Measurements from ENCODE around the gene LARP4B. TPM values are rescaled to one million over a fixed set of nuclear protein-coding genes. Genes with fewer than 3 reads are reported as not detected.

The LARP4B gene
- polyA plus RNA-seq, 1 of the 3 experiments (the other 2 are of a cell fraction) = 23.3 TPM

DNA sequence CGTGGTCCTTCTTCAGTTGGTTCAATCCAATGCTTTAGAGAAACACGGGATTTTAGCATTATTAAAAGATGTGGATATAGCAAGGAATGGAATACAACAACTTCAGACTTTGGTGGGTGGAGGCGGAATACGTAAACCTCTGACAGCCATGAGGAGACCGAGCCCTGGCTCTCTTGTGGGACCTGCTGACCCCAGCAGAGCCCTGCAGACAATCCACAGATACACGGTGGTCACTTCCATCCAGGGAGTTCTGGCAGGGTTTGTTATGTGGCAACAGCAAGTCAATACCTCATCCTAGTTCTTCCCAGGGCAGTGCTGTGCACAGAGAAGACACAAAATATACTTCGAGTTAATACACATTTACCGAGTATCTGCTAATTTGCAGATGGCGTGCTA lies 123.5 kb downstream of the LARP4B start:
- H3F3A ChIP-seq (replicated peaks; ENCODE audit: insufficient read depth) = peaks cover 5% of the 10 kb centered on the region
- H4K20me1 ChIP-seq (ENCODE audit: insufficient read depth) = no peaks in the 10 kb centered on the region
- DNase-seq = no peak
- POLR2A ChIA-PET = no interaction called here
- no peaks in the 10 kb centered on the region for H3K27me3 ChIP-seq (ENCODE audit: insufficient read depth)
- CTCF ChIA-PET = no interaction called here
- H2AFZ ChIP-seq (ENCODE audit: low read depth) = no peak overlapping the region
- H3K9me2 ChIP-seq = no peaks in the 10 kb centered on the region
- H3K4me2 ChIP-seq = no peak overlapping the region
- H3K9ac ChIP-seq = no peak overlapping the region
- H3K9me3 ChIP-seq = no peaks in the 10 kb centered on the region
- no peak overlapping the region for H3K4me3 ChIP-seq (ENCODE audit: low read depth in 2 of 2, low read length in 1 of 2)
- H3K79me2 ChIP-seq (ENCODE audit: insufficient read depth) = no peaks in the 10 kb centered on the region; the same call in 1 of the 2 replicates
- TF ChIP-seq MXI1 (IDR thresholded peaks at IDR 0.05; ENCODE audit: low read depth, low read length) (no peak), EP300 (IDR thresholded peaks at IDR 0.05; ENCODE audit: borderline replicate concordance in 1 of 2, low read depth in 1 of 2, low read length in 1 of 2) (no peak), MEF2A (IDR thresholded peaks at IDR 0.05; ENCODE audit: borderline replicate concordance, low read depth) (no peak), FOSL2 (IDR thresholded peaks at IDR 0.05; ENCODE audit: borderline replicate concordance, low read depth) (no peak)
- TF ChIP-seq, protein P1, sequence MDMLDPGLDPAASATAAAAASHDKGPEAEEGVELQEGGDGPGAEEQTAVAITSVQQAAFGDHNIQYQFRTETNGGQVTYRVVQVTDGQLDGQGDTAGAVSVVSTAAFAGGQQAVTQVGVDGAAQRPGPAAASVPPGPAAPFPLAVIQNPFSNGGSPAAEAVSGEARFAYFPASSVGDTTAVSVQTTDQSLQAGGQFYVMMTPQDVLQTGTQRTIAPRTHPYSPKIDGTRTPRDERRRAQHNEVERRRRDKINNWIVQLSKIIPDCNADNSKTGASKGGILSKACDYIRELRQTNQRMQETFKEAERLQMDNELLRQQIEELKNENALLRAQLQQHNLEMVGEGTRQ (IDR thresholded peaks at IDR 0.05; ENCODE audit: borderline replicate concordance, low read depth, low read length) = no peak
- H3K27ac ChIP-seq (ENCODE audit: low read depth in 2 of 2, low read length in 1 of 2) = no peak overlapping the region; a peak in 1 of 4 replicates
- H3K4me1 ChIP-seq (ENCODE audit: control insufficient read depth in 1 of 2, insufficient read depth in 2 of 2, low read depth in 1 of 2, low read length in 1 of 2) = no peaks in the 10 kb centered on the region
- H3K36me3 ChIP-seq (replicated peaks in 1 of 2; ENCODE audit: control insufficient read depth in 1 of 2, insufficient read depth in 2 of 2, low read length in 1 of 2) = peaks cover 25 to 77% of the 10 kb centered on the region in 2 experiments
- WGBS (ENCODE audit: low lambda C conversion rate) = 93% methylated on average over 9 of the region's 9 CpGs

DNA sequence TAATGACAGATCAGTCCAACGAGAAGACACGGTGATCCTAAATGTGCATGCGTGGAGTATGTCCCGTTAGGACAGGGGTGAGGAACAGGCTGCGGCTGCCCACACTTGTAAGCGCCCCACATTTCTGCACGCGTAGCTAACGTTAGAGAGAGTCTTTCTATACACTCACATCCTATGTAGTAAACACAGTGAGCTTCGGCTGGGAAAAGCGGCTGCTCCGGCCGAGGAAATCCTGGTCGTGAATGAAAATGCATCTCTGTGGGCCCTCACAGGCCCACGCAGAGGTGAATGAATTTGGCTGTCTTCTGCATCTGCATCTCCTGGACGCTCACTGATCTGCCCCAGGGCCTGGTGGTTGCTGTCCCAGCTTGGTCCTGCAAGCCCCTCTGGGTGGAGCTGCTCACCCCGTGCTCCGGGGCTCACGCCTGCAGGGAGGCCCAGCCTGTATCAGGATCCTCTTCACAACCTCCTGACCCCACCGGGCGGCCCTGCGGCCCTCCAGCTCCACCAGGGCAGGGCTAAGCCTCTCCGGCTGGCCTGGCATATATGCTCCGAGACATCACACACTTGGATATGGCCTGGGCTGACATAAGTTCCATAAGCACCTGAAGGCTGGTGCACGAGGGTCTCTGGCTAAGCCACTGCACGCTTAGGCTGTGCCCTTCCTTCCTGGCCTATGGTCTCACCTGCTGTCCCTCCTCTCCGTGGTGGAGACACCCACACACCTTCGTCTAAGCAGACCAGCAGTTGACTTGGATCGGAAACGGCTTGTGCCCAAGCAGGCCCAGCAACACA lies 124.1 kb downstream of the LARP4B start:
- POLR2A ChIA-PET = no interaction called here
- H2AFZ ChIP-seq (ENCODE audit: low read depth) = no peak overlapping the region
- H3K4me1 ChIP-seq (ENCODE audit: control insufficient read depth in 1 of 2, insufficient read depth in 2 of 2, low read depth in 1 of 2, low read length in 1 of 2) = no peaks in the 10 kb centered on the region
- CTCF ChIA-PET = interaction anchor here (1.1 kb wide), 1 partner anchor 17 kb away, joined by 3 read pairs; no protein-coding TSS in a partner anchor
- peaks cover 5% of the 10 kb centered on the region for H3F3A ChIP-seq (replicated peaks; ENCODE audit: insufficient read depth)
- H3K79me2 ChIP-seq (ENCODE audit: insufficient read depth) = no peaks in the 10 kb centered on the region; the same call in 1 of the 2 replicates
- H4K20me1 ChIP-seq (ENCODE audit: insufficient read depth) = no peaks in the 10 kb centered on the region
- H3K4me2 ChIP-seq = no peak overlapping the region
- H3K36me3 ChIP-seq (replicated peaks in 1 of 2; ENCODE audit: control insufficient read depth in 1 of 2, insufficient read depth in 2 of 2, low read length in 1 of 2) = peaks cover 21 to 71% of the 10 kb centered on the region in 2 experiments
- no peaks in the 10 kb centered on the region for H3K9me3 ChIP-seq
- H3K4me3 ChIP-seq (ENCODE audit: low read depth in 2 of 2, low read length in 1 of 2) = no peak overlapping the region
- H3K9me2 ChIP-seq = no peaks in the 10 kb centered on the region
- H3K27me3 ChIP-seq (ENCODE audit: insufficient read depth) = no peaks in the 10 kb centered on the region
- H3K9ac ChIP-seq = no peak overlapping the region
- 96% methylated on average over 25 of the region's 30 CpGs for WGBS (ENCODE audit: low lambda C conversion rate)
- no peak overlapping the region; a peak in 1 of 4 replicates for H3K27ac ChIP-seq (ENCODE audit: low read depth in 2 of 2, low read length in 1 of 2)
- DNase-seq = no peak
- TF ChIP-seq TCF12 (IDR thresholded peaks at IDR 0.05) = no peak
- TF ChIP-seq EP300 (IDR thresholded peaks at IDR 0.05; ENCODE audit: borderline replicate concordance in 1 of 2, low read depth in 1 of 2, low read length in 1 of 2) = no peak
- no peak for TF ChIP-seq EZH2phosphoT487 (IDR thresholded peaks at IDR 0.05; ENCODE audit: borderline replicate concordance, low read depth)
- TF ChIP-seq TEAD4 (IDR thresholded peaks at IDR 0.05; ENCODE audit: borderline replicate concordance, insufficient read depth) = no peak
- no peak for TF ChIP-seq SMC3 (IDR thresholded peaks at IDR 0.05; ENCODE audit: low read depth, low read length)
- TF ChIP-seq SIN3A (IDR thresholded peaks at IDR 0.05; ENCODE audit: borderline replicate concordance, low read depth, low read length) = no peak
- TF ChIP-seq MEF2A (IDR thresholded peaks at IDR 0.05; ENCODE audit: borderline replicate concordance, low read depth) = no peak
- TF ChIP-seq RCOR1 (IDR thresholded peaks at IDR 0.05; ENCODE audit: low read length) = no peak
- TF ChIP-seq GATA2 (CRISPR knock-in tag; IDR thresholded peaks at IDR 0.05) = no peak
- TF ChIP-seq, protein P2, sequence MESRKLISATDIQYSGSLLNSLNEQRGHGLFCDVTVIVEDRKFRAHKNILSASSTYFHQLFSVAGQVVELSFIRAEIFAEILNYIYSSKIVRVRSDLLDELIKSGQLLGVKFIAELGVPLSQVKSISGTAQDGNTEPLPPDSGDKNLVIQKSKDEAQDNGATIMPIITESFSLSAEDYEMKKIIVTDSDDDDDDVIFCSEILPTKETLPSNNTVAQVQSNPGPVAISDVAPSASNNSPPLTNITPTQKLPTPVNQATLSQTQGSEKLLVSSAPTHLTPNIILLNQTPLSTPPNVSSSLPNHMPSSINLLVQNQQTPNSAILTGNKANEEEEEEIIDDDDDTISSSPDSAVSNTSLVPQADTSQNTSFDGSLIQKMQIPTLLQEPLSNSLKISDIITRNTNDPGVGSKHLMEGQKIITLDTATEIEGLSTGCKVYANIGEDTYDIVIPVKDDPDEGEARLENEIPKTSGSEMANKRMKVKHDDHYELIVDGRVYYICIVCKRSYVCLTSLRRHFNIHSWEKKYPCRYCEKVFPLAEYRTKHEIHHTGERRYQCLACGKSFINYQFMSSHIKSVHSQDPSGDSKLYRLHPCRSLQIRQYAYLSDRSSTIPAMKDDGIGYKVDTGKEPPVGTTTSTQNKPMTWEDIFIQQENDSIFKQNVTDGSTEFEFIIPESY (IDR thresholded peaks at IDR 0.05; ENCODE audit: borderline replicate concordance, low read depth) = no peak
- TF ChIP-seq, protein P1 (IDR thresholded peaks at IDR 0.05; ENCODE audit: borderline replicate concordance, low read depth, low read length) = no peak
